B cell (primary cell): ENCODE measurements around the gene RPS19. TPM values are rescaled to one million over a fixed set of nuclear protein-coding genes. Genes with fewer than 3 reads are reported as not detected.

ENCODE experiments used
- ATAC-seq: fragments of 200-7000 bp; cut with Tn5 transposase; one replicate; pipeline ENCODE4 v1.10.0; 2021; ENCODE audit warnings: low read depth, mild to moderate bottlenecking, moderate number of reproducible peaks, moderate library complexity
- CTCF ChIA-PET: fragments of 350-600 bp; sonication (Branson Sonifier 250); formaldehyde crosslinking; loops from one replicate; lab custom pipeline; 2021; ENCODE audit warnings: antibody characterized with exemption, inconsistent platforms; lab: Charles Lee
- POLR2A ChIA-PET: fragments of 350-600 bp; sonication (Branson Sonifier 250); formaldehyde crosslinking; loops from one replicate; lab custom pipeline; 2021; ENCODE audit warnings: antibody characterized with exemption; lab: Charles Lee
- DNase-seq: peaks from one replicate; pipeline ENCODE4 v3.0.0; 2013
- H2AFZ ChIP-seq: 2 replicates; pipeline ENCODE4 v1.6.1; 2012; ENCODE audit warnings: mild to moderate bottlenecking, low read depth, low read length; ENCODE audit not compliant: insufficient read depth, poor library complexity, severe bottlenecking
- H3K27ac ChIP-seq, 2 donors: 1 replicate in 1 of 2; 2 replicates in 1 of 2; pipeline ENCODE4 v1.5.1; 2012 to 2013; ENCODE audit warnings: low read length in 2 of 2, mild to moderate bottlenecking in 2 of 2, moderate library complexity in 1 of 2
- H3K27me3 ChIP-seq, 4 experiments: fragments of 200-600 bp in 1 of 4; sonication (generic) in 1 of 4; replicated peaks in 1 of 4; 1 replicate in 2 of 4; 2 replicates in 2 of 4; pipeline versions ENCODE4 v1.6.1 to v1.7.0; 2013 to 2016; ENCODE audit warnings: low read length in 3 of 4, mild to moderate bottlenecking in 2 of 4, mixed read lengths in 1 of 4, moderate library complexity in 1 of 4; ENCODE audit not compliant: insufficient read depth in 4 of 4, control insufficient read depth in 3 of 4; ENCODE audit errors: control extremely low read depth in 1 of 4
- H3K36me3 ChIP-seq, 2 experiments: replicated peaks in 1 of 2; 1 replicate in 1 of 2; 2 replicates in 1 of 2; pipeline versions ENCODE4 v1.6.1 to v1.7.1; 2013; ENCODE audit warnings: low read length in 1 of 2; ENCODE audit not compliant: insufficient read depth in 2 of 2, control insufficient read depth in 1 of 2; ENCODE audit errors: control extremely low read depth in 1 of 2, extremely low read depth in 1 of 2
- H3K4me1 ChIP-seq, 2 donors: fragments of 200-600 bp in 1 of 2; sonication (generic) in 1 of 2; 1 replicate in 1 of 2; 2 replicates in 1 of 2; pipeline versions ENCODE4 v1.5.1 to v1.6.1; 2013 to 2017; ENCODE audit warnings: low read length in 2 of 2; ENCODE audit not compliant: control insufficient read depth in 2 of 2, insufficient read depth in 2 of 2
- H3K4me2 ChIP-seq: replicated peaks from 2 replicates; pipeline ENCODE3; 2012; ENCODE audit warnings: mild to moderate bottlenecking, low read depth, low read length; ENCODE audit not compliant: poor library complexity, severe bottlenecking
- H3K4me3 ChIP-seq, 5 experiments: fragments of 200-600 bp in 1 of 5; sonication (generic) in 1 of 5; 1 replicate in 3 of 5; 2 replicates in 2 of 5; pipeline versions ENCODE4 v1.5.1 to v1.7.0; 2011 to 2016; ENCODE audit warnings: low read length in 4 of 5, mild to moderate bottlenecking in 4 of 5, low read depth in 2 of 5, control low read depth in 1 of 5, moderate library complexity in 1 of 5; ENCODE audit not compliant: insufficient read depth in 1 of 5; ENCODE audit errors: control extremely low read depth in 1 of 5, extremely low read depth in 1 of 5
- H3K79me2 ChIP-seq: fragments of 200-600 bp; sonication (generic); one replicate; pipeline ENCODE4 v1.6.0; 2016; ENCODE audit warnings: low read length; ENCODE audit not compliant: control insufficient read depth, insufficient read depth
- H3K9ac ChIP-seq: fragments of 200-600 bp; sonication (generic); 2 replicates; pipeline ENCODE4 v1.6.1; 2017; ENCODE audit warnings: mild to moderate bottlenecking, low read length, moderate library complexity
- H3K9me3 ChIP-seq, 3 donors: one replicate each; pipeline versions ENCODE4 v1.6.1 to v1.7.1; 2013; ENCODE audit warnings: low read length in 2 of 3; ENCODE audit not compliant: control insufficient read depth in 2 of 3, insufficient read depth in 1 of 3; ENCODE audit errors: control extremely low read depth in 1 of 3
- H4K20me1 ChIP-seq: 2 replicates; pipeline ENCODE4 v1.6.0; 2012; ENCODE audit warnings: mild to moderate bottlenecking, low read length; ENCODE audit not compliant: insufficient read depth, control insufficient read depth, poor library complexity, severe bottlenecking
- H3K27ac Mint-ChIP-seq: one replicate; pipeline ENCODE4 v1.8.0; 2021; ENCODE audit warnings: mixed read lengths
- H3K27me3 Mint-ChIP-seq: one replicate; pipeline ENCODE4 v1.8.0; 2021; ENCODE audit warnings: mixed read lengths
- H3K4me1 Mint-ChIP-seq: one replicate; pipeline ENCODE4 v1.8.0; 2021; ENCODE audit warnings: mixed read lengths
- H3K4me3 Mint-ChIP-seq: one replicate; pipeline ENCODE4 v1.8.0; 2021; ENCODE audit warnings: mixed read lengths
- H3K9me3 Mint-ChIP-seq: one replicate; pipeline ENCODE4 v1.8.0; 2022; ENCODE audit warnings: mixed read lengths; ENCODE audit not compliant: insufficient read depth
- EZH2 ChIP-seq: IDR thresholded peaks from 2 replicates; pipeline ENCODE4 v1.6.1; 2012; ENCODE audit warnings: borderline replicate concordance, low read depth, mild to moderate bottlenecking, moderate library complexity, low read length; ENCODE audit not compliant: insufficient read depth, poor library complexity, severe bottlenecking
- WGBS: methylation state at CpG from one replicate; pipeline ENCODE4 v1.1.5; 2013; ENCODE audit warnings: missing lambda C conversion rate; ENCODE audit not compliant: insufficient coverage; 5-methylcytosine and 5-hydroxymethylcytosine counted together
- intact Hi-C: fragments of 100-400 bp; cut with micrococcal nuclease; formaldehyde crosslinking; loops from one replicate; pipeline ENCODE4 v1.10.0; 2022
- polyA plus RNA-seq: library from polyadenylated mRNA; depleted of rRNA; stranded (reverse); fragments of >200 nt; gene quantifications from 2 replicates; pipeline ENCODE4 v1.2.3, GENCODE V29; 2012
- total RNA-seq, 2 donors: library from RNA; stranded (reverse); fragments of 120-200 nt in 1 of 2; gene quantifications; 1 replicate in 1 of 2; 2 replicates in 1 of 2; pipeline versions ENCODE4 v1.2.3 to v1.2.4, GENCODE V29; 2013 to 2022
- TF ChIP-seq, protein P1 (sequence below): fragments of 200-600 bp; IDR thresholded peaks from one replicate; pipeline ENCODE4 v1.8.0; 2022; ENCODE audit warnings: antibody characterized with exemption, mild to moderate bottlenecking

The RPS19 gene
- total and polyA plus RNA-seq, 2 donors (not counting 1 experiment from before 2014, with no cell fraction given), result 3,322 to 9,144 TPM

DNA sequence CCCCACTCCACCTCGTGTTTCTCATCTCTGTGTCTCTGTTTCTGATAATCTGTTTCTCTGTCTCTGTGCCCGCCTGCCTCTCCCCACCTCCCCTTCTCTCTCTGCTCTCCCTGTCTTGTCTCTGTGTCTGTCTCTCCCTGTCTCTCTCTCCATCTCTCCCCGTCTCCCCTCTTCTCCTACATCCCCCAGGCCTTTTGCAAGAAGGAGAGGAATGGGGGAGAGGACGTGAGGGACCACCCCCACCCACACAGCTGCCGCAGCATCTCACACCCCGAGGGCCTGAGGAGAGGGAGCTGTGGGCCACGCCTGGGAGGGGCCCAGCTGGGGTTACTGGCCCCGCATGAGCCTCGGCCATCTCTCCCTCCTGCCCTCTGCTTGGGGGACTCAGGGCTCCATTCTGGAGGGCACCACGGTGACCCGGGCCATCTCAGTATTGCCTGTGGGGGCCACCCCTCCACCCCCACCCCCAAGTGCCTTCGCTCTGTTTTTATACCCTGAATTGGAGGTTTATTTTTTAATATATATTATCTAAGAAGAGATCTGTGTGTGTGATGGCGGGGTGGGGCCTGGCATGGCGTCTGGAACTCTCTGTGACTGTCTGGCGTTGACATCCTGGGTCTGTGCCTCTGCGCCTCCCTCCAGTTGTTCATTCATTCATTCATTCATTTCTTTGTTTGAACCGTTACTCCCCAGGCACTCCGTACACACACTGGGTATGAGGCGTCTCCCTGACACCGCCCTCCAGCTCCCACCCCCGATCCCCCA is 47.0 kb downstream of the RPS19 start:
- peak overlapping the region; percentile 5 for H3K27ac Mint-ChIP-seq
- POLR2A ChIA-PET, result interaction anchor here (0.9 kb wide), 1 partner anchor 1302 kb away, joined by 3 read pairs; no protein-coding TSS in a partner anchor

More for the DNA sequence above, 47.0 kb downstream of the RPS19 start:
- no peak overlapping the region for H2AFZ ChIP-seq
- H3K9me3 ChIP-seq, result no peaks in the 10 kb centered on the region
- peaks cover 11% of the 10 kb centered on the region for H3K79me2 ChIP-seq
- ATAC-seq, result no peak
- Mint-ChIP-seq H3K27me3 (peaks cover 5% of the 10 kb centered on the region), H3K9me3 (no peaks in the 10 kb centered on the region), H3K4me3 (no peak overlapping the region), H3K4me1 (peaks cover 19% of the 10 kb centered on the region)
- H4K20me1 ChIP-seq, result peaks cover 86% of the 10 kb centered on the region
- peaks cover 0 to 3% (median under 1%) of the 10 kb centered on the region in 4 experiments for H3K27me3 ChIP-seq
- H3K27ac ChIP-seq, result no peak overlapping the region
- peaks cover 0 to 53% of the 10 kb centered on the region in 2 experiments for H3K36me3 ChIP-seq
- no peak for DNase-seq
- no peak overlapping the region for H3K4me3 ChIP-seq
- H3K9ac ChIP-seq, result no peak overlapping the region
- peaks cover 6 to 7% of the 10 kb centered on the region in 2 donors for H3K4me1 ChIP-seq
- intact Hi-C loops, result no loop called here
- CTCF ChIA-PET, result interaction anchor here (0.6 to 1.1 kb wide), 2 partner anchors 34 to 55 kb away, joined by 3 to 5 read pairs; no protein-coding TSS in a partner anchor
- 89% methylated on average over 8 of the region's 21 CpGs for WGBS
- no peak overlapping the region for H3K4me2 ChIP-seq
- no peak for TF ChIP-seq EZH2
- TF ChIP-seq, protein P1, sequence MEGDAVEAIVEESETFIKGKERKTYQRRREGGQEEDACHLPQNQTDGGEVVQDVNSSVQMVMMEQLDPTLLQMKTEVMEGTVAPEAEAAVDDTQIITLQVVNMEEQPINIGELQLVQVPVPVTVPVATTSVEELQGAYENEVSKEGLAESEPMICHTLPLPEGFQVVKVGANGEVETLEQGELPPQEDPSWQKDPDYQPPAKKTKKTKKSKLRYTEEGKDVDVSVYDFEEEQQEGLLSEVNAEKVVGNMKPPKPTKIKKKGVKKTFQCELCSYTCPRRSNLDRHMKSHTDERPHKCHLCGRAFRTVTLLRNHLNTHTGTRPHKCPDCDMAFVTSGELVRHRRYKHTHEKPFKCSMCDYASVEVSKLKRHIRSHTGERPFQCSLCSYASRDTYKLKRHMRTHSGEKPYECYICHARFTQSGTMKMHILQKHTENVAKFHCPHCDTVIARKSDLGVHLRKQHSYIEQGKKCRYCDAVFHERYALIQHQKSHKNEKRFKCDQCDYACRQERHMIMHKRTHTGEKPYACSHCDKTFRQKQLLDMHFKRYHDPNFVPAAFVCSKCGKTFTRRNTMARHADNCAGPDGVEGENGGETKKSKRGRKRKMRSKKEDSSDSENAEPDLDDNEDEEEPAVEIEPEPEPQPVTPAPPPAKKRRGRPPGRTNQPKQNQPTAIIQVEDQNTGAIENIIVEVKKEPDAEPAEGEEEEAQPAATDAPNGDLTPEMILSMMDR, result no peak
